ENCODE data around the gene GSDME.

DNA sequence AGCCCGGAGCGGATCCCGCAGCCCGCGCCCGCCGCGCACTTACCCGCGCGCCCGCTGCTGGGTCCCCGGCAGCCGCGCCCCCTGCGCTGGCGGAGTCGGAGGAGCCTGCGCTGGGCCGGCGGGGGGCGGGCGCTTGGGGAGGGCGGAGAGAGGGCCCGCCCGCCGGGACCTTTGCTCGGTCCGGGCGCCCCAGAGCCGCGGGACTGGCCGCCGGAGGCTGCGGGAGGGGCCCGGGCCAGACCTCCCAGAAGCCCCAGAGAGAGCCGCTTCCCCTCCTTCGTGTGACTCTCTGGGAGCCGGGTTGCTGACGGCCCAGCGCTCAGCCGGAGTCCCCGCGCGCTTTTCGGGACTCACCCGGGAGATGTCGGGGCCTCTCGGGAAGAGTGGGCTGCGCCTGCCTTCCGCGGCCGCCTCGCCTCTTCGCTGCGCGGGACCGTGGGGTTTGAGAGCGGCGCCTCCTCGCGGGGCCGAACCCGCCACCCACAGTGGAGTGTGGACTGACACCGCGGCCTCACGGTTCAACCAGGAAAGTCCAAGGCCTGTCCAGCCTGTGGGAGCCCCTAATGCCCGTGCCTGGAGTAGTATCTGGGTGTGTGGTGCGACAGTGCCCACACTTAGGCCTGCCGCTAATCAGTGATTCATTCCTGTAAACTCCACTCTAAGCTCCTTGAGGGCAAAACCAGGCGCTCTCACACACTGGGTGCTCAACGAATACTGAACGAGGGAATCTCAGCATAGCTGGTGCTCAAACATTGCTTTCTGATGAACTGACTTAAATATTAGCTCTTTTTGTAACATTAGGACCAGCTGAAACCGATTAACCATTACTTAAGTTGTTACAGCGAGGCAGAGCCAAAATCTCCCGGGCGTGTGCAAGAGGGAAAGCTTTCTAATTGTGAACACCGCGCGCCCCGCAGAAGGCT lies at the start of gene GSDME:
- TF ChIP-seq MEF2A (IDR thresholded peaks at IDR 0.05; ENCODE audit: borderline replicate concordance, low read depth), result no peak
- TF ChIP-seq, protein P1, sequence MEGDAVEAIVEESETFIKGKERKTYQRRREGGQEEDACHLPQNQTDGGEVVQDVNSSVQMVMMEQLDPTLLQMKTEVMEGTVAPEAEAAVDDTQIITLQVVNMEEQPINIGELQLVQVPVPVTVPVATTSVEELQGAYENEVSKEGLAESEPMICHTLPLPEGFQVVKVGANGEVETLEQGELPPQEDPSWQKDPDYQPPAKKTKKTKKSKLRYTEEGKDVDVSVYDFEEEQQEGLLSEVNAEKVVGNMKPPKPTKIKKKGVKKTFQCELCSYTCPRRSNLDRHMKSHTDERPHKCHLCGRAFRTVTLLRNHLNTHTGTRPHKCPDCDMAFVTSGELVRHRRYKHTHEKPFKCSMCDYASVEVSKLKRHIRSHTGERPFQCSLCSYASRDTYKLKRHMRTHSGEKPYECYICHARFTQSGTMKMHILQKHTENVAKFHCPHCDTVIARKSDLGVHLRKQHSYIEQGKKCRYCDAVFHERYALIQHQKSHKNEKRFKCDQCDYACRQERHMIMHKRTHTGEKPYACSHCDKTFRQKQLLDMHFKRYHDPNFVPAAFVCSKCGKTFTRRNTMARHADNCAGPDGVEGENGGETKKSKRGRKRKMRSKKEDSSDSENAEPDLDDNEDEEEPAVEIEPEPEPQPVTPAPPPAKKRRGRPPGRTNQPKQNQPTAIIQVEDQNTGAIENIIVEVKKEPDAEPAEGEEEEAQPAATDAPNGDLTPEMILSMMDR (IDR thresholded peaks at IDR 0.05), result no peak
- TF ChIP-seq EP300 (IDR thresholded peaks at IDR 0.05; ENCODE audit: borderline replicate concordance in 1 of 2, low read depth in 1 of 2, low read length in 1 of 2), result no peak
